K562 (cell line): ENCODE measurements around the gene USP7. TPM values are rescaled to one million over a fixed set of nuclear protein-coding genes. Genes with fewer than 3 reads are reported as not detected.

Experiments used
- ATAC-seq: fragments of 200-7000 bp; cut with Tn5 transposase; 3 replicates; pipeline ENCODE4 v1.9.1; 2020; ENCODE audit warnings: moderate library complexity
- BruUV-seq: library from RNA; stranded (reverse); fragments of 400-500 nt; replicated peaks from 2 replicates; lab custom pipeline; 2021; lab: Mats Ljungman, UMichigan
- CTCF ChIA-PET: fragments of 300-600 bp; formaldehyde crosslinking; extraction: SDS; loops from one replicate; lab custom pipeline; 2021; ENCODE audit warnings: low intra/inter-chr PET ratio; lab: Yijun Ruan, JAX
- POLR2A ChIA-PET: fragments of 300-600, 350-650 bp; sonication (Branson Sonifier 250); formaldehyde crosslinking; extraction: SDS; loops from one replicate; lab custom pipeline; 2021; ENCODE audit warnings: antibody characterized with exemption, inconsistent platforms; lab: Yijun Ruan, JAX
- DNase-seq, 4 experiments: peaks; one replicate each; pipeline versions ENCODE4 v3.0.0 to v3.0.0-alpha.2; 2011 to 2018; ENCODE audit warnings: low spot score in 3 of 4, mixed read lengths in 3 of 4; ENCODE audit errors: extremely low read depth in 1 of 4
- FAIRE-seq: peaks from 2 replicates; lab custom pipeline; 2011; peaks lifted over from hg19 to GRCh38; lab: Jason Lieb, UNC
- H2AFZ ChIP-seq: 2 replicates; pipeline ENCODE4 v1.6.0; 2011; ENCODE audit warnings: low read depth, low read length, control low read depth, inconsistent platforms
- H3K27ac ChIP-seq: fragments of 200-600 bp; 3 replicates; pipeline ENCODE4 v1.8.0; 2011; ENCODE audit warnings: low read depth, mild to moderate bottlenecking, control low read depth, inconsistent platforms, low read length, moderate library complexity, mixed read lengths; ENCODE audit errors: extremely low read depth
- H3K27me3 ChIP-seq, 2 experiments: fragments of 300-600 bp in 1 of 2; 2 replicates in 1 of 2; 3 replicates in 1 of 2; pipeline versions ENCODE4 v1.6.0 to v1.8.0; 2011; ENCODE audit warnings: inconsistent platforms in 2 of 2, low read length in 2 of 2, mild to moderate bottlenecking in 1 of 2, mixed read lengths in 1 of 2, moderate library complexity in 1 of 2; ENCODE audit not compliant: control insufficient read depth in 2 of 2, insufficient read depth in 2 of 2
- H3K36me3 ChIP-seq: fragments of 300-600 bp; 3 replicates; pipeline ENCODE4 v1.8.0; 2011; ENCODE audit warnings: mild to moderate bottlenecking, low read length, inconsistent platforms; ENCODE audit not compliant: control insufficient read depth, insufficient read depth
- H3K4me1 ChIP-seq, 2 experiments: fragments of 200-600 bp in 1 of 2; replicated peaks in 1 of 2; 2 replicates in 1 of 2; 3 replicates in 1 of 2; pipeline versions ENCODE4 v1.5.1 to v1.8.0; 2011; ENCODE audit warnings: inconsistent platforms in 2 of 2, low read length in 2 of 2, mild to moderate bottlenecking in 1 of 2, mixed read lengths in 1 of 2, moderate library complexity in 1 of 2; ENCODE audit not compliant: control insufficient read depth in 2 of 2, insufficient read depth in 2 of 2
- H3K4me2 ChIP-seq: 2 replicates; pipeline ENCODE4 v1.6.1; 2011; ENCODE audit warnings: low read length, control low read depth, inconsistent platforms, mixed read lengths; ENCODE audit not compliant: insufficient read depth
- H3K4me3 ChIP-seq: fragments of 200-600 bp; sonication (generic), shearing (Covaris generic); 2 replicates; pipeline ENCODE4 v1.5.1; 2016; ENCODE audit warnings: control low read depth, inconsistent platforms
- H3K79me2 ChIP-seq: fragments of 200-600 bp; 3 replicates; pipeline ENCODE4 v1.8.0; 2011; ENCODE audit warnings: low read length, inconsistent platforms; ENCODE audit not compliant: control insufficient read depth, insufficient read depth
- H3K9ac ChIP-seq, 2 experiments: 2 replicates each; pipeline versions ENCODE4 v1.6.0 to v1.6.1; 2011; ENCODE audit warnings: low read depth in 2 of 2, low read length in 2 of 2, control low read depth in 1 of 2, inconsistent platforms in 1 of 2, mild to moderate bottlenecking in 1 of 2, mixed read lengths in 1 of 2; ENCODE audit not compliant: insufficient read depth in 1 of 2
- H3K9me1 ChIP-seq: one replicate; pipeline ENCODE4 v1.6.0; 2011; ENCODE audit warnings: inconsistent platforms, mild to moderate bottlenecking, low read length, moderate library complexity; ENCODE audit not compliant: control insufficient read depth, insufficient read depth
- H3K9me3 ChIP-seq: replicated peaks from 2 replicates; pipeline ENCODE4 v1.5.1; 2011; ENCODE audit warnings: low read depth, low read length, inconsistent platforms; ENCODE audit not compliant: control insufficient read depth, insufficient read depth
- H4K20me1 ChIP-seq: replicated peaks from 2 replicates; pipeline ENCODE4 v1.6.1; 2011; ENCODE audit warnings: low read length, inconsistent platforms, mixed read lengths; ENCODE audit not compliant: control insufficient read depth, insufficient read depth
- BRF1 ChIP-seq: IDR thresholded peaks from 3 replicates; pipeline ENCODE4 v1.6.1; 2011; ENCODE audit warnings: borderline replicate concordance, mild to moderate bottlenecking; ENCODE audit not compliant: insufficient read length; ENCODE audit errors: extremely low read depth
- CBFA2T3 ChIP-seq: fragments of 450-650 bp; IDR thresholded peaks from 2 replicates; pipeline ENCODE4 v1.6.1; 2017
- CEBPG ChIP-seq, 3 experiments: fragments of 200-800 bp in 1 of 3; sonication (Bioruptor generic) in 1 of 3; sonication (generic) in 1 of 3; formaldehyde crosslinking in 1 of 3; IDR thresholded peaks in 2 of 3; conservative IDR thresholded peaks in 1 of 3; 2 replicates each; pipeline versions ENCODE4 v1.6.1 to v1.8.0; 2016 to 2022; ENCODE audit warnings: missing compliant biosample characterization in 2 of 3, missing genetic modification characterization in 2 of 3, mild to moderate bottlenecking in 1 of 3, missing genetic modification reagents in 1 of 3
- ELF4 ChIP-seq: fragments of 450-650 bp; formaldehyde crosslinking; IDR thresholded peaks from 2 replicates; pipeline ENCODE4 v1.4.0; 2022; ENCODE audit warnings: missing genetic modification characterization
- EZH2 ChIP-seq: IDR thresholded peaks from 2 replicates; pipeline ENCODE4 v1.6.1; 2012; ENCODE audit warnings: low read depth, mild to moderate bottlenecking, inconsistent platforms, low read length, borderline replicate concordance
- GATAD2A ChIP-seq: fragments of 450-650 bp; IDR thresholded peaks from 2 replicates; pipeline ENCODE4 v1.6.1; 2017
- JUN ChIP-seq, 2 experiments: sonication (generic) in 1 of 2; formaldehyde crosslinking in 1 of 2; IDR thresholded peaks; 2 replicates each; pipeline versions ENCODE4 v1.6.1 to v1.8.0; 2012 to 2022; ENCODE audit warnings: borderline replicate concordance in 2 of 2, mild to moderate bottlenecking in 2 of 2, improper control_type of control experiment in 1 of 2, low read depth in 1 of 2, low read length in 1 of 2, missing genetic modification reagents in 1 of 2
- MAFF ChIP-seq: IDR thresholded peaks from 2 replicates; pipeline ENCODE4 v1.6.1; 2012; ENCODE audit warnings: low read length, improper control_type of control experiment
- NELFE ChIP-seq: IDR thresholded peaks from 2 replicates; pipeline ENCODE4 v1.6.1; 2011; ENCODE audit warnings: mild to moderate bottlenecking; ENCODE audit not compliant: insufficient read depth, insufficient read length
- NFATC3 ChIP-seq: fragments of 450-650 bp; IDR thresholded peaks from 2 replicates; pipeline ENCODE4 v1.6.1; 2017; ENCODE audit warnings: mild to moderate bottlenecking
- SETDB1 ChIP-seq: IDR thresholded peaks from one replicate; pipeline ENCODE4 v1.6.1; 2012; ENCODE audit warnings: low read length, control low read depth, inconsistent platforms
- SNIP1 ChIP-seq: fragments of 450-650 bp; IDR thresholded peaks from 2 replicates; pipeline ENCODE4 v1.7.1; 2017; ENCODE audit warnings: low read depth, mild to moderate bottlenecking
- TCF7L2 ChIP-seq: fragments of 150-350 bp; IDR thresholded peaks from 2 replicates; pipeline ENCODE4 v1.6.1; 2016; ENCODE audit warnings: low read depth, mild to moderate bottlenecking, low read length, moderate library complexity
- TEAD2 ChIP-seq: fragments of 450-650 bp; IDR thresholded peaks from 2 replicates; pipeline ENCODE4 v1.6.1; 2016; ENCODE audit warnings: missing genetic modification characterization, control low read depth, missing compliant biosample characterization
- ZNF212 ChIP-seq: fragments of 450-650 bp; formaldehyde crosslinking; IDR thresholded peaks from 2 replicates; pipeline ENCODE4 v1.4.0; 2020; ENCODE audit warnings: mild to moderate bottlenecking
- ZNF347 ChIP-seq: fragments of 450-650 bp; formaldehyde crosslinking; IDR thresholded peaks from 2 replicates; pipeline ENCODE4 v1.4.0; 2020; ENCODE audit warnings: low read depth, mild to moderate bottlenecking, moderate library complexity
- ZNF764 ChIP-seq: fragments of 250-450 bp; sonication (Bioruptor Pico); IDR thresholded peaks from 2 replicates; pipeline ENCODE4 v1.4.0; 2020; ENCODE audit warnings: low read depth, mild to moderate bottlenecking, moderate library complexity
- ZSCAN29 ChIP-seq: fragments of 450-650 bp; IDR thresholded peaks from 2 replicates; pipeline ENCODE4 v1.6.1; 2017
- WGBS: fragments of 100-300 bp; shearing (Covaris generic); methylation state at CpG from one replicate; pipeline ENCODE4 v1.1.6; 2016; ENCODE audit warnings: low coverage, mixed read lengths; ENCODE audit not compliant: insufficient coverage; ENCODE audit errors: missing lambda C conversion rate; 5-methylcytosine and 5-hydroxymethylcytosine counted together
- in situ Hi-C: fragments of 300-500 bp; cut with MboI; formaldehyde crosslinking; loops from 4 replicates; pipeline ENCODE4 v1.15.0; 2018; ENCODE audit warnings: inconsistent platforms, mixed read lengths
- intact Hi-C: fragments of 100-400 bp; cut with micrococcal nuclease; formaldehyde crosslinking; loops from 2 replicates; pipeline ENCODE4 v1.14.2; 2022
- polyA plus RNA-seq, 8 experiments: library from polyadenylated mRNA; depleted of rRNA in 4 of 8; stranded (reverse) in 5 of 8; unstranded in 3 of 8; fragments of >200 nt; fragmentation: Nextera tagmentation in 2 of 8; fragmentation: Illumina TruSeq in 1 of 8; extraction: Ambion mirVana in 2 of 8; extraction: Trizol in 1 of 8; gene quantifications; 2 replicates each; pipeline versions ENCODE4 v1.2.1 to v1.2.3, GENCODE V29; 2011 to 2014; ENCODE audit warnings: inconsistent platforms in 1 of 8, missing spikeins in 1 of 8
- total RNA-seq, 7 experiments: library from RNA; depleted of rRNA in 6 of 7; stranded (reverse); fragments of >200 nt in 6 of 7; fragmentation: Illumina TruSeq in 2 of 7; extraction: Trizol in 2 of 7; gene quantifications; 2 replicates each; pipeline versions ENCODE4 v1.2.1 to v1.2.3, GENCODE V29; 2011 to 2021; ENCODE audit warnings: low replicate concordance in 1 of 7
- TF ChIP-seq, protein P1 (sequence below): sonication (generic); formaldehyde crosslinking; IDR thresholded peaks from 2 replicates; pipeline ENCODE4 v1.8.0; 2023; ENCODE audit warnings: mild to moderate bottlenecking, missing genetic modification reagents

USP7 gene
- total and polyA plus RNA-seq, 9 of the 15 experiments (the other 6 are each of a cell fraction or from before 2014, with no cell fraction given): 17.1 to 145 (median 57.9) TPM

DNA sequence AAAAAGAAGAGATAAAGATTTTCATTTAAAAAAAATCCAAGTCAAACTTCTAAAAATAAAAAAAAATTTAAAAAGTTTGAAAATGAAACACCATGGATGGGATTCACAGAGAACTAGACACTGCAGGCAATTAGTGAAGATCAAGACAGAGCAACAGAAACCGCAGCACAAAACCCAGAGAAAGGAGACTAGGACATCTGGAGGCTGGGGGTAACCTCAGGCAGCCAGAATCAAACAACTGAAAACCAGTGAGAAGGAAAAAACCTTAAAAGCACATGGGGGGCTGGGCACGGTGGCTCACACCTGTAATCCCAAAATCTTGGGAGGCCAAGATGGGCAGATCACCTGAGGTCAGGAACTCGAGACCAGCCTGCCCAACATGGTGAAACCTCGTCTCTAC is 50.9 kb downstream of the USP7 start (continued):
- TF ChIP-seq MAFF (no peak), ZSCAN29 (no peak), SETDB1 (no peak), TCF7L2 (no peak), ELF4 (no peak), BRF1 (no peak), TEAD2 (tag) (no peak)

GRCh38 chr16:8910811-8911210 is 52.9 kb downstream of the USP7 start:
- CTCF ChIA-PET: interaction anchor here (1.4 kb wide), 1 partner anchor 343 kb away, joined by 3 read pairs; no protein-coding TSS in a partner anchor
- H3K4me2 ChIP-seq: no peak overlapping the region
- no peaks in the 10 kb centered on the region for H3K9me3 ChIP-seq
- no TSS peak for BruUV-seq
- H3K9me1 ChIP-seq: no peaks in the 10 kb centered on the region
- H2AFZ ChIP-seq: no peak overlapping the region
- DNase-seq (no peak), ATAC-seq (no peak), FAIRE-seq (no peak)
- WGBS: 89% methylated on average over 1 of the region's 1 CpG
- in situ Hi-C loops: no loop called here
- 0 out of 3 replicates have a peak, but pooled peaks cover 4% of the 10 kb centered on the region for H3K79me2 ChIP-seq
- POLR2A ChIA-PET: interaction anchor here (0.8 to 1.8 kb wide), 3 partner anchors 14 to 35 kb away, joined by 3 to 4 read pairs (median 4); no protein-coding TSS in a partner anchor
- peaks cover 92% of the 10 kb centered on the region for H3K36me3 ChIP-seq
- H4K20me1 ChIP-seq: 0 out of 2 replicates have a peak, but pooled peaks cover 3% of the 10 kb centered on the region
- no peak overlapping the region for H3K4me3 ChIP-seq
- H3K9ac ChIP-seq: no peak overlapping the region
- intact Hi-C loops: no loop called here
- no peaks in the 10 kb centered on the region for H3K4me1 ChIP-seq
- no peaks in the 10 kb centered on the region for H3K27me3 ChIP-seq
- H3K27ac ChIP-seq: no peak overlapping the region
- no peak for TF ChIP-seq NELFE
- TF ChIP-seq CEBPG (CRISPR knock-in tag; IDR thresholded peaks at IDR 0.05): no peak
- TF ChIP-seq CEBPG (tag; conservative IDR thresholded peaks at IDR 0.05 in 1 of 2, IDR thresholded peaks at IDR 0.05 in 1 of 2): no peak
- TF ChIP-seq ZNF212 (CRISPR knock-in tag): no peak
- no peak for TF ChIP-seq SNIP1
- no peak for TF ChIP-seq NFATC3
- TF ChIP-seq CBFA2T3: no peak
- TF ChIP-seq EZH2: no peak
- TF ChIP-seq JUN (IDR thresholded peaks at IDR 0.05; ENCODE audit: borderline replicate concordance, low read depth, low read length): no peak
- no peak for TF ChIP-seq JUN (CRISPR knock-in tag; IDR thresholded peaks at IDR 0.05; ENCODE audit: borderline replicate concordance)
- TF ChIP-seq ZNF764 (CRISPR knock-in tag): no peak
- TF ChIP-seq GATAD2A: no peak
- TF ChIP-seq, protein P1, sequence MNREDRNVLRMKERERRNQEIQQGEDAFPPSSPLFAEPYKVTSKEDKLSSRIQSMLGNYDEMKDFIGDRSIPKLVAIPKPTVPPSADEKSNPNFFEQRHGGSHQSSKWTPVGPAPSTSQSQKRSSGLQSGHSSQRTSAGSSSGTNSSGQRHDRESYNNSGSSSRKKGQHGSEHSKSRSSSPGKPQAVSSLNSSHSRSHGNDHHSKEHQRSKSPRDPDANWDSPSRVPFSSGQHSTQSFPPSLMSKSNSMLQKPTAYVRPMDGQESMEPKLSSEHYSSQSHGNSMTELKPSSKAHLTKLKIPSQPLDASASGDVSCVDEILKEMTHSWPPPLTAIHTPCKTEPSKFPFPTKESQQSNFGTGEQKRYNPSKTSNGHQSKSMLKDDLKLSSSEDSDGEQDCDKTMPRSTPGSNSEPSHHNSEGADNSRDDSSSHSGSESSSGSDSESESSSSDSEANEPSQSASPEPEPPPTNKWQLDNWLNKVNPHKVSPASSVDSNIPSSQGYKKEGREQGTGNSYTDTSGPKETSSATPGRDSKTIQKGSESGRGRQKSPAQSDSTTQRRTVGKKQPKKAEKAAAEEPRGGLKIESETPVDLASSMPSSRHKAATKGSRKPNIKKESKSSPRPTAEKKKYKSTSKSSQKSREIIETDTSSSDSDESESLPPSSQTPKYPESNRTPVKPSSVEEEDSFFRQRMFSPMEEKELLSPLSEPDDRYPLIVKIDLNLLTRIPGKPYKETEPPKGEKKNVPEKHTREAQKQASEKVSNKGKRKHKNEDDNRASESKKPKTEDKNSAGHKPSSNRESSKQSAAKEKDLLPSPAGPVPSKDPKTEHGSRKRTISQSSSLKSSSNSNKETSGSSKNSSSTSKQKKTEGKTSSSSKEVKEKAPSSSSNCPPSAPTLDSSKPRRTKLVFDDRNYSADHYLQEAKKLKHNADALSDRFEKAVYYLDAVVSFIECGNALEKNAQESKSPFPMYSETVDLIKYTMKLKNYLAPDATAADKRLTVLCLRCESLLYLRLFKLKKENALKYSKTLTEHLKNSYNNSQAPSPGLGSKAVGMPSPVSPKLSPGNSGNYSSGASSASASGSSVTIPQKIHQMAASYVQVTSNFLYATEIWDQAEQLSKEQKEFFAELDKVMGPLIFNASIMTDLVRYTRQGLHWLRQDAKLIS (CRISPR knock-in tag): no peak
- no peak for TF ChIP-seq SETDB1
- TF ChIP-seq ZNF347: no peak
